H9 (cell line): ENCODE results near the gene BNIP5. TPM values are rescaled to one million over a fixed set of nuclear protein-coding genes. Genes with fewer than 3 reads are reported as not detected.

Experiments
- DNase-seq: peaks from one replicate; pipeline ENCODE4 v3.0.0-alpha.2; 2017
- H2AFZ ChIP-seq: one replicate; pipeline ENCODE4 v1.6.1; 2013; ENCODE audit warnings: mild to moderate bottlenecking, low read length, control low read depth, moderate library complexity
- H2AK5ac ChIP-seq: 2 replicates; pipeline ENCODE4 v1.6.1; 2013; ENCODE audit warnings: low read length, control low read depth, mixed read lengths; ENCODE audit not compliant: insufficient read length
- H2BK120ac ChIP-seq: one replicate; pipeline ENCODE4 v1.6.1; 2013; ENCODE audit warnings: low read depth, mild to moderate bottlenecking, low read length, control low read depth, inconsistent platforms; ENCODE audit not compliant: poor library complexity, severe bottlenecking
- H2BK12ac ChIP-seq: 2 replicates; pipeline ENCODE4 v1.6.1; 2013; ENCODE audit warnings: low read length, control low read depth, mixed read lengths, low read depth; ENCODE audit not compliant: insufficient read length
- H2BK15ac ChIP-seq: 2 replicates; pipeline ENCODE4 v1.6.1; 2013; ENCODE audit warnings: low read depth, low read length, control low read depth
- H2BK20ac ChIP-seq: one replicate; pipeline ENCODE4 v1.6.1; 2013; ENCODE audit warnings: low read depth, mild to moderate bottlenecking, low read length, control low read depth, inconsistent platforms; ENCODE audit not compliant: poor library complexity, severe bottlenecking
- H2BK5ac ChIP-seq: 2 replicates; pipeline ENCODE4 v1.6.1; 2013; ENCODE audit warnings: low read length, control low read depth, mixed read lengths; ENCODE audit not compliant: insufficient read length
- H3K14ac ChIP-seq: 2 replicates; pipeline ENCODE4 v1.6.1; 2013; ENCODE audit warnings: low read length, control low read depth; ENCODE audit not compliant: insufficient read depth
- H3K18ac ChIP-seq: 2 replicates; pipeline ENCODE4 v1.6.1; 2013; ENCODE audit warnings: low read depth, mild to moderate bottlenecking, mixed read lengths, low read length, control low read depth; ENCODE audit not compliant: insufficient read length
- H3K23ac ChIP-seq: 2 replicates; pipeline ENCODE4 v1.6.1; 2013; ENCODE audit warnings: low read length, control low read depth, mixed read lengths, low read depth; ENCODE audit not compliant: insufficient read length
- H3K23me2 ChIP-seq: 2 replicates; pipeline ENCODE4 v1.6.1; 2013; ENCODE audit warnings: low read depth, mild to moderate bottlenecking, mixed read lengths, low read length, control low read depth; ENCODE audit not compliant: insufficient read length, poor library complexity, severe bottlenecking
- H3K27ac ChIP-seq: 2 replicates; pipeline ENCODE4 v1.5.1; 2013; ENCODE audit warnings: low read length, control low read depth, mixed read lengths, low read depth; ENCODE audit not compliant: insufficient read length
- H3K27me3 ChIP-seq: 2 replicates; pipeline ENCODE4 v1.6.1; 2013; ENCODE audit warnings: low read length, control low read depth, inconsistent platforms; ENCODE audit not compliant: insufficient read depth
- H3K4ac ChIP-seq: 2 replicates; pipeline ENCODE4 v1.6.1; 2013; ENCODE audit warnings: low read depth, mild to moderate bottlenecking, control low read depth, inconsistent platforms, low read length, moderate library complexity
- H3K4me1 ChIP-seq: 2 replicates; pipeline ENCODE4 v1.6.1; 2013; ENCODE audit warnings: low read length, control low read depth, inconsistent platforms; ENCODE audit not compliant: insufficient read depth
- H3K4me2 ChIP-seq: 2 replicates; pipeline ENCODE4 v1.6.1; 2013; ENCODE audit warnings: low read length, control low read depth, mixed read lengths; ENCODE audit not compliant: insufficient read length, insufficient read depth
- H3K56ac ChIP-seq: 2 replicates; pipeline ENCODE4 v1.6.1; 2013; ENCODE audit warnings: low read depth, mild to moderate bottlenecking, mixed read lengths, low read length, control low read depth; ENCODE audit not compliant: insufficient read length
- H3K79me1 ChIP-seq: 2 replicates; pipeline ENCODE4 v1.6.1; 2013; ENCODE audit warnings: low read depth, mild to moderate bottlenecking, moderate library complexity, low read length, control low read depth, inconsistent platforms; ENCODE audit not compliant: insufficient read depth, poor library complexity, severe bottlenecking
- H3K79me2 ChIP-seq: 2 replicates; pipeline ENCODE4 v1.6.1; 2013; ENCODE audit warnings: low read length, control low read depth, inconsistent platforms; ENCODE audit not compliant: insufficient read depth
- H3K9ac ChIP-seq: 2 replicates; pipeline ENCODE4 v1.6.1; 2013; ENCODE audit warnings: low read length, control low read depth, mixed read lengths; ENCODE audit not compliant: insufficient read length; ENCODE audit errors: extremely low read depth
- H3K9me3 ChIP-seq: one replicate; pipeline ENCODE4 v1.6.1; 2013; ENCODE audit warnings: low read depth, low read length, inconsistent platforms; ENCODE audit not compliant: control insufficient read depth
- H3T11ph ChIP-seq: one replicate; pipeline ENCODE4 v1.6.1; 2013; ENCODE audit warnings: mild to moderate bottlenecking, low read length, control low read depth, inconsistent platforms
- H4K20me1 ChIP-seq: one replicate; pipeline ENCODE4 v1.6.1; 2013; ENCODE audit not compliant: control insufficient read depth, insufficient read length, insufficient read depth
- H4K5ac ChIP-seq: 2 replicates; pipeline ENCODE4 v1.6.1; 2013; ENCODE audit warnings: low read depth, mild to moderate bottlenecking, mixed read lengths, low read length, control low read depth; ENCODE audit not compliant: insufficient read length
- H4K8ac ChIP-seq: replicated peaks from 2 replicates; pipeline ENCODE4 v1.6.1; 2013; ENCODE audit warnings: low read length, control low read depth, mixed read lengths, low read depth; ENCODE audit not compliant: insufficient read length
- H4K91ac ChIP-seq: 2 replicates; pipeline ENCODE4 v1.6.1; 2013; ENCODE audit warnings: low read depth, mild to moderate bottlenecking, moderate library complexity, mixed read lengths, low read length, control low read depth; ENCODE audit not compliant: insufficient read length
- H3K27ac Mint-ChIP-seq, 3 experiments: 2 replicates in 2 of 3; 3 replicates in 1 of 3; pipeline ENCODE4 v1.8.0; 2020 to 2021; ENCODE audit warnings: mixed read lengths in 3 of 3, mild to moderate bottlenecking in 1 of 3, moderate library complexity in 1 of 3
- H3K27me3 Mint-ChIP-seq: 2 replicates; pipeline ENCODE4 v1.8.0; 2021; ENCODE audit warnings: low read depth, mild to moderate bottlenecking, moderate library complexity, mixed read lengths
- H3K36me3 Mint-ChIP-seq, 3 experiments: 2 replicates in 2 of 3; 3 replicates in 1 of 3; pipeline ENCODE4 v1.8.0; 2020 to 2021; ENCODE audit warnings: low read depth in 3 of 3, mixed read lengths in 3 of 3; ENCODE audit not compliant: insufficient read depth in 1 of 3
- H3K4me1 Mint-ChIP-seq, 2 experiments: 2 replicates each; pipeline ENCODE4 v1.8.0; 2020; ENCODE audit warnings: mixed read lengths in 2 of 2
- H3K4me3 Mint-ChIP-seq, 2 experiments: 2 replicates in 1 of 2; 3 replicates in 1 of 2; pipeline ENCODE4 v1.8.0; 2020 to 2021; ENCODE audit warnings: mild to moderate bottlenecking in 2 of 2, mixed read lengths in 2 of 2, moderate library complexity in 1 of 2
- H3K9me3 Mint-ChIP-seq, 2 experiments: 2 replicates in 1 of 2; 3 replicates in 1 of 2; pipeline ENCODE4 v1.8.0; 2020; ENCODE audit warnings: mild to moderate bottlenecking in 2 of 2, mixed read lengths in 2 of 2, moderate library complexity in 1 of 2
- CTCF ChIP-seq: fragments of 200-600 bp; sonication (generic); conservative IDR thresholded peaks from 3 replicates; pipeline ENCODE4 v1.8.0; 2021; ENCODE audit warnings: antibody characterized with exemption, mild to moderate bottlenecking
- WGBS: extraction: QIAGEN DNeasy Blood & Tissue Kit; methylation state at CpG from one replicate; pipeline ENCODE4 v1.1.7; 2013; ENCODE audit warnings: missing lambda C conversion rate, low lambda C conversion rate, mixed read lengths; ENCODE audit not compliant: insufficient read length; ENCODE audit errors: extremely low coverage; 5-methylcytosine and 5-hydroxymethylcytosine counted together
- total RNA-seq: library from RNA; stranded (reverse); gene quantifications from 2 replicates; pipeline ENCODE4 v1.2.1, GENCODE V29; 2021

BNIP5 gene
- total RNA-seq, 1 experiment from 2014 or later: not detected

- no peak overlapping the region for H2BK120ac ChIP-seq
- no peak overlapping the region for H4K91ac ChIP-seq
- H3K27ac ChIP-seq: no peak overlapping the region
- Mint-ChIP-seq H3K4me1 (peaks cover 14 to 32% of the 10 kb centered on the region in 2 experiments), H3K27ac (peak overlapping the region in 1 of 3 experiments; percentile 69; a peak in 3 of 7 replicates), H3K27me3 (peaks cover 7% of the 10 kb centered on the region), H3K36me3 (no peaks in the 10 kb centered on the region), H3K4me3 (no peak overlapping the region), H3K9me3 (peaks cover 0 to 1% of the 10 kb centered on the region in 2 experiments; a peak in 2 of 5 replicates)
- H3K27me3 ChIP-seq: no peaks in the 10 kb centered on the region
- no peak for DNase-seq
- H3K9ac ChIP-seq: no peak overlapping the region
- H3K4me1 ChIP-seq: no peaks in the 10 kb centered on the region
- WGBS: no CpG with 5 or more reads among the region's 3 CpGs
- no peak overlapping the region for H3K23ac ChIP-seq
- H3K14ac ChIP-seq: no peak overlapping the region
- H2BK12ac ChIP-seq: no peak overlapping the region
- H2BK15ac ChIP-seq: no peak overlapping the region
- no peaks in the 10 kb centered on the region for H4K20me1 ChIP-seq
- H3K56ac ChIP-seq: no peak overlapping the region
- no peak overlapping the region for H2AK5ac ChIP-seq
- no peak overlapping the region for H3K18ac ChIP-seq
- H2BK5ac ChIP-seq: no peak overlapping the region
- no peak overlapping the region for H3K4ac ChIP-seq
- H3K9me3 ChIP-seq: no peaks in the 10 kb centered on the region
- H3K79me1 ChIP-seq: no peaks in the 10 kb centered on the region
- no peak overlapping the region for H2BK20ac ChIP-seq
- H4K5ac ChIP-seq: no peak overlapping the region
- H2AFZ ChIP-seq: no peak overlapping the region
- H3K23me2 ChIP-seq: no peaks in the 10 kb centered on the region
- H3K79me2 ChIP-seq: no peaks in the 10 kb centered on the region
- H4K8ac ChIP-seq: no peak overlapping the region
- TF ChIP-seq CTCF: no peak
- no peak overlapping the region for H3T11ph ChIP-seq
- no peak overlapping the region for H3K4me2 ChIP-seq
Observed at GRCh38 chr6:36314221-36315014, 22.3 kb downstream of the BNIP5 start.
